Esophagus muscularis mucosa (tissue), 3 donors: ENCODE results near the gene UBASH3A.

ENCODE experiments used
- CTCF ChIP-seq, 3 experiments: fragments of 200-600 bp in 2 of 3; fragments of 450-650 bp in 1 of 3; sonication (generic) in 2 of 3; IDR thresholded peaks; one replicate each; pipeline ENCODE4 v1.5.1; 2017 to 2019; ENCODE audit warnings: antibody characterized with exemption in 3 of 3, mild to moderate bottlenecking in 2 of 3, moderate library complexity in 1 of 3
- POLR2A ChIP-seq: fragments of 450-650 bp; IDR thresholded peaks from one replicate; pipeline ENCODE4 v1.6.1; 2017; ENCODE audit warnings: antibody characterized with exemption, moderate library complexity, mild to moderate bottlenecking, low read depth
- POLR2AphosphoS5 ChIP-seq, 2 donors: sonication (generic); formaldehyde crosslinking; IDR thresholded peaks; one replicate each; pipeline ENCODE4 v1.6.1; 2017; ENCODE audit warnings: antibody characterized with exemption in 2 of 2

GRCh38 chr21:42413500-42413899 lies 9.8 kb downstream of the UBASH3A start:
- TF ChIP-seq POLR2A (no peak), CTCF (IDR thresholded peaks at IDR 0.05) (no peak), POLR2AphosphoS5 (IDR thresholded peaks at IDR 0.05) (no peak)
